IPS-18c (cell line): Measurements from ENCODE around the gene BTAF1.

Source experiments
- H3K4me3 ChIP-seq: 2 replicates; pipeline ENCODE4 v1.7.0; 2013; ENCODE audit warnings: low read depth, mild to moderate bottlenecking, low read length, moderate library complexity; ENCODE audit not compliant: insufficient read depth
- H3K9me3 ChIP-seq: one replicate; pipeline ENCODE4 v1.6.1; 2013; ENCODE audit warnings: mild to moderate bottlenecking, low read length, moderate library complexity; ENCODE audit not compliant: control insufficient read depth, insufficient read depth

The BTAF1 gene

DNA sequence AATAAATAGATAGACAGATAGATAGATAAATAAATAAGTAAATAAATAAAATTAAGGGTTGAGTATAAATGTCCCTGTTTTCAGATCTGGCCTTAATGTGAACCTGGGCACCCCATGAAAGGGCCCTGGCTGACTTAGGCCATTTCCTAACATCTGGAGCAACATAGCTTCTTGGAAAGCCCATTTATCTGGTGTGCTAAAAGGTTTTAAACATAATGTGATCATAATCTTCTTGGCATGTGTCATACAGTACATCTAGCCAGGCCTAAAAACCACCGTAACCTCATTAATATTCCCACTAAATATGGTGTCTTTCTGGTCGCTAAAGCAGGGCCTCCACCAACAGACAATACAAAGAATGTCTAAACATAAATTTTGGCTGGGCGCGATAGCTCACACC lies 142.8 kb downstream of the BTAF1 start:
- H3K4me3 ChIP-seq, result no peak overlapping the region
- no peaks in the 10 kb centered on the region for H3K9me3 ChIP-seq

DNA sequence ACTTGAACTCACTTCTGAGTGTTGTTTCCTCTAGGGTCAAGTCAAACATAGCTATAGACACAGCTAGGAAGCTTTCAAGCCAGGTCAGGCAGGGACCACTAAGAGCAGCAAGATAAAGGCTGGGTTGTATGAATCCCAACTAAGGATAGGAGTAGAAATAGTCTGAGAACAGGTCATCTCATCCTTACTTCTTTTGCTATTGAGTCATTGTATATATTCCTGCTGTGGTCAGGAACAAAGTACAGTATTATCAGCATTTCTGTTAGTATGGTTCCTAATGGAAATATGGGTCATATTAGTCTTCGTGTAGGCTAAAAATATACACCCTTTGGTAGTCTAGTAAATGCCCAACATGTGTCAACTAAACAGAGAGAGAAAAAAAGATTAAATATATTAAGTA lies 145.3 kb downstream of the BTAF1 start:
- no peaks in the 10 kb centered on the region for H3K9me3 ChIP-seq
- H3K4me3 ChIP-seq, result no peak overlapping the region

DNA sequence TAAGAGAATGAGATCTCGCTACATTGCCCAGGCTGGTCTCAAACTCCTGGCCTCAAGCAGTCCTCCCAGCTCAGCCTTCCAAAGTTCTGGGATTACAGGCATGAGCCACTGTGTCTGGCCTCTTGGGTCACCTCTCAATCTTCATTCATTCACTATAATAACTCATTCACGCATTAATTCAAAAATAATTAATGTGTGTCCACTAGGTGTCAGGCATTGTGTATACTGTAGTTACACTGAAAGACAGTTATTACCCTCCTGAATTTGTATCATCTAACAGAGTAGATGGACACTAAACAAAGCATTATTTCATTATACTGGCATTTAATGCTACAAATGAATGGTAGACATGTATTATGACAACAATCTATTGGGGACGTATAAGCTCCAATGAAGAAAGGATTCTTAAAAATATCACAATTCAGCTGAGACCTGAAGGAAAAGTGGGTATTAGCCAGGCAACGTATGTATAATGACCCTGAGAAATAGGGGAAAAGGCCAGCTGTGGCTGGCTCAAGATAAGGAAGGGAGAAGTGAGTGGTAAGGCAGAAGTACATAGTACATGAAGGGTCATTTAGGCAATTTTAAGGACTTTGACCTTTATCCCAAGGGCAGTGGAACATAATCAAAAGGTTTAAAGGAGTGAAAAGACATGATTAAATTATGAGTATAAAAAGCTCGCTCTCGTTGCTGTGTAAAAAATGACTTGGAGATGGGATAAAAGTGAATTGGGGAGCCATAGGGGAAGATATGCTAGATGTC lies 150.7 kb downstream of the BTAF1 start:
- no peak overlapping the region for H3K4me3 ChIP-seq

DNA sequence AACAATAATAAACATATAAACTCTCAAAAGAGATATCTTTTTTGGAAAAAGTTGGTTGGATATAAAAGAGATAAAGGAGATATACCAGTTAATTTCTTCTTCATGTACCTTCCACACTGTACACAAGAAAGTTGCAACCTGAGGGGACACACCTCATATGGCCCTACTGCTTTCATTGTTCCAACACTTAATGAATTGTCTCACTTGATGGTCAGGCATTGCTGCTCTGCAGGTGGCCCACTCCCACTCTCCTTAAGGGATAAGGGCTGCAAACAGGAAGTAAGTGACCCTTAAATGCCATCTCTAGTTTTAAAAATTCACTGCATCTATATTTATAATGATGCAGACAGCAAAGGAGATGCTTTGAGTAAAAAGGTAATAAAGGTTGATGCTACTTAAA lies 152.3 kb downstream of the BTAF1 start:
- Histone ChIP-seq H3K9me3 (no peaks in the 10 kb centered on the region), H3K4me3 (no peak overlapping the region)

More for the DNA sequence above, 150.7 kb downstream of the BTAF1 start:
- no peaks in the 10 kb centered on the region for H3K9me3 ChIP-seq

DNA sequence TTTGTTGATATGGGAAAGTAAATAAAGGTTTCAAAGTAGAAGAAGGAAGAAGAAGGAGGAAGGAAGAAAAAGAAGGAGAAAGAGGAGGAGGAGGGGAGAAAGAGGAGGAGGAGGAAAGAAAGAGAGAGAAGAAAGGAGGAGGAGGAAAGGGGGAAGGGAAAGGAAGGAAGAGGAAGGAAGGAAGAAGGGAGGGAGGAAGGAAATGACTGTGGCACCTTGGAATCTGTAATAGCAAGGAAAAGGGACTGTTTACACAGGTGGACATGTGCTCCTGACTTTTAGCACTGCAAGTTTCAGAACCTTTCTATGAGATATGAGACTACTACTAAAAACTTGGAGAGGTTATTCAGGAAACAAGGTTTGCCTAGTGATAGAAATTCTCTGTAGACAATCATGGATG lies 153.2 kb downstream of the BTAF1 start:
- H3K9me3 ChIP-seq, result no peaks in the 10 kb centered on the region
- H3K4me3 ChIP-seq, result no peak overlapping the region

DNA sequence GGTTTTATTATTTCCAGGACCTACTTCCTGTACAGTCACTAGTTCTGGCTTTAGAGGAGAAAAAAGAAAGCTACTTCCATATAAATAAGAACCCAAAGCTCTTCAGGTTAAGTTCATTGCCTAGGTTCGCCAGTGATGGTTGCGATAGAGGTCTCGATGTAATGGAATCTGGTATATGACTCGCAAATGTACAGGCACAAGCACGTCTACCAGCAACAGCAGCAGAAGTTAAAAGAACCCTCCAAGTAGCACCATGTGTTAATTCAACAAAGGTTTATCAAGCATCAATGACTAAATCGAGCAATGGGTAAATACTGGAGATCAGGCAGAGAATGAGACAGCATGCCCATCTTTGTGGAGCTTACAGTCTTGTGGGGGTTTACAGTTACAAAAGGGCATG lies 155.4 kb downstream of the BTAF1 start:
- Histone ChIP-seq H3K9me3 (no peaks in the 10 kb centered on the region), H3K4me3 (no peak overlapping the region)
